GM19324 (cell line): ENCODE results near the gene NT5C3B.

Experiments
- ATAC-seq: cut with Tn5 transposase; IDR thresholded peaks from one replicate; pipeline ENCODE4 v1.9.1; 2021; ENCODE audit warnings: mild to moderate bottlenecking, moderate library complexity; ENCODE audit not compliant: unreplicated experiment, low FRiP score

Gene NT5C3B

DNA sequence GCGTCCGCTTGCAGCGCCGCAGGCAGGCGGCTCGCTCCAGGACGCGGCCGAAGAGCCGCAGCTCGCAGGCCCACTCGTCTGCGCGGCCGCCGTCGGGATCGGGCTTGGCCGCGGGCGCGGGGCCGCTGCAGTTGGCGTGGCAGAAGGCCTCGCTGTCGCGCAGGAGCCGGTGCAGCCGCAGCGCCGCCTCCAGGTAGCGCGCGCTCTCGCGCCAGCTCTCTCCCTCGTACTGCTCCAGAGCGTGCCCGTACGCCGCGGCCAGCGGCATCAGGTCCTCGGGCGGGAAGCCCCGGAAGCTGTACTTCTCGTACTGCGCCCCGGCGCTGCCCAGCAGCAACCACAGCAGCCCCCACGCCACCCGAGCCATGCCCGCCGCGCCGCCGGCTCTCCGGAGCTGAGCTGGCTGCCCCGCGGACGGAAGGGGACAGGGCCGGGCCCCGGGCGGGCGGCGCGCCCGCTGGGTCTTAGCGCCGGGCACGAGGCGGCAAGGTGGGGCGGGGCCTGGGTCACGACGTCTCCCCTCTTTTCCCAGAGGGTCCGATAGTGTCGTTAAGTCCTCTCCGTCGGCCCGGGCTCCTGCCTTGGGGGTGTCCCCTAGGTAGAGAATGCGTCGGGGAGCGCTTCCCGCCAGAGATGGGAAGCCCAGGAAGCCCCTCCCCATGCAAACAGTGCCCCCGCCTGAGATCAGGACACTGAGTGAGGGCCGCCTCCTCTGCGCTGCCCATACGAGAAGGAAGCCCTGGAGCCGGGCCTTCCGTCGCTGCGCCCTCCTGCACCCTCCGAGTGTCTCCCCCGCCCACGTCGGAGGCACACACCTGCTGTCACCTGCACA, 24.3 kb downstream of the NT5C3B start, which contains the start of gene P3H4:
Gene P3H4, minus strand, starts transcription at position 401 of the 832 bp plus-strand sequence. Its CDS starts 34 bp downstream, at position 367.
- peak; percentile 48 for ATAC-seq

DNA sequence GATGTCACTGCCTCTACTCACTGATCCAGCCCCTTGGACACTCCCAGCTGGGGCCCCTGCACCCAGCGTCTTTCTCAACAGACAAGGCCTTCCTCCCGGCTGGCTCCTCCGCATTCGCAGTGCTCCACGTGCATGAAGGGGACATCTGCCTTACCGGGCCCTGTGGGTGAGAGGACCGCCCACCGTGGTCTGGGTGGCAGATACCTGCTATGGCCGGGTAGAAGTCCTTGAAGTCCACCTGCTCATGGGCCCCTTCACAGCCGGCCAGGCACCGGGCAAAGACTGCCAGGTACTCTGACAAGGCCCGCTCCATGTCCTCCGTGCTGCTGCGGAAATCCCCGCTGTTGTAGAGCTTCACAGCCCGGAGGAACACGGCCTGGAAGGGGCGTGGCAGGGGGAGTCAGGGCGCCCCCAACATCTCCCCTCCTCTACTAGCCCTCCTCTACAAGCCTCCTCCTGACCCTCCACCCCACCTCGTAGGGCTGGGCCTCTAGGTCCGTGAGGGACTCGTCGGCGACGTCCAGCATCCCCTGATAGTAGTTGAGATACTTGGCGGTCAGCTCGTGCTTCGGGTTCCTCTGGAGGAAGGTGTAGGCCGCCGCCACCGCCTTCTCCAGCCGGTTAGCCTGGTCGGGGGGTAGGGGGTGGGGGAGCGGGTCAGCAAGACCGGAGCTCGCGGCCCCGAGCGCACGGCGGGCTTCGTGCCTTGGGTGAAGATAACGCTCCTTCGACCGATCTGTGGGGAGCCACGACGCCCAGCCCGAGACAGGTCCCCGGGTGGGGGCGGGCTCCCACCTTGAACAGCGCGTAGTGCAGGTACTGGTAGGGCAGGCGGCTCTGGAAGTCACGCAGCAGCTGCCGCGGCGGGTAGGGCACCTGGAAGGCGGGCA, 25.1 kb downstream of the NT5C3B start:
- peak; percentile 10 for ATAC-seq

DNA sequence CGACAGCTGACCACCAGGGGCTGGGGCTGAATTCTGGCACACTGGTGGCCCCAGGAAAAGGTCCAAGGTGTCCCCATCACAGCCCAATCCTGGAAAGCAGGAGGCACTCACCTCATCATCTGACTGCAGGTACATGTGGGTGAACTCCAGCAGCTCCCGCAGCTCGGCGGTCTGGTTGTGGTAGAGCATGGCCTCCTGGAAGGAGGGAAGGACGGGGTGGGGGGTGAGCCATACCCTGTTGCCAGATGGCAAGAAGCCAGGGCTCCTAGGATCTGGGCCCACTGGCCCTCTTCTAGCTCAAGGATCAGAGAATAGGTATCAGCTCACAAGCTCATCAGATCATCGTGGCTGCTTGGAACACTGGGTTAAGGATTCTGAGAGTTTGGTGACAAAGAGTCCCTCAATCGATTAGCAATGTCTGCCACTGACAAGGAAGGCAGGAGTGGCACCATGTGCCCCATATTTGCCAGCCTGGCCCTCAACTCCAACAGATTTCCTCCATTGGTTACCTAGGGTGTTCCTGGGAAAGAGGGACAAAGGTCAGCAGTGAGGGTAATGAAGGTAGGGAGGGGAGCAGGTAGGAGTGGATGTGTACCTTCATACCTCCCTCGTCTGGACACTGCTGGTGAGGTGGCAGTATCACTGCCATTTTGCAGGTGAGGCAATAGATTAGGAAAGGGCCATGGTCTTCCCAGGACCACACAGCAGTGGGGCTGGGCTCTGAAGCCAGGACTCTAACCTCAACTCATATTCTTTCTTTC, 29.2 kb downstream of the NT5C3B start:
- no peak for ATAC-seq

DNA sequence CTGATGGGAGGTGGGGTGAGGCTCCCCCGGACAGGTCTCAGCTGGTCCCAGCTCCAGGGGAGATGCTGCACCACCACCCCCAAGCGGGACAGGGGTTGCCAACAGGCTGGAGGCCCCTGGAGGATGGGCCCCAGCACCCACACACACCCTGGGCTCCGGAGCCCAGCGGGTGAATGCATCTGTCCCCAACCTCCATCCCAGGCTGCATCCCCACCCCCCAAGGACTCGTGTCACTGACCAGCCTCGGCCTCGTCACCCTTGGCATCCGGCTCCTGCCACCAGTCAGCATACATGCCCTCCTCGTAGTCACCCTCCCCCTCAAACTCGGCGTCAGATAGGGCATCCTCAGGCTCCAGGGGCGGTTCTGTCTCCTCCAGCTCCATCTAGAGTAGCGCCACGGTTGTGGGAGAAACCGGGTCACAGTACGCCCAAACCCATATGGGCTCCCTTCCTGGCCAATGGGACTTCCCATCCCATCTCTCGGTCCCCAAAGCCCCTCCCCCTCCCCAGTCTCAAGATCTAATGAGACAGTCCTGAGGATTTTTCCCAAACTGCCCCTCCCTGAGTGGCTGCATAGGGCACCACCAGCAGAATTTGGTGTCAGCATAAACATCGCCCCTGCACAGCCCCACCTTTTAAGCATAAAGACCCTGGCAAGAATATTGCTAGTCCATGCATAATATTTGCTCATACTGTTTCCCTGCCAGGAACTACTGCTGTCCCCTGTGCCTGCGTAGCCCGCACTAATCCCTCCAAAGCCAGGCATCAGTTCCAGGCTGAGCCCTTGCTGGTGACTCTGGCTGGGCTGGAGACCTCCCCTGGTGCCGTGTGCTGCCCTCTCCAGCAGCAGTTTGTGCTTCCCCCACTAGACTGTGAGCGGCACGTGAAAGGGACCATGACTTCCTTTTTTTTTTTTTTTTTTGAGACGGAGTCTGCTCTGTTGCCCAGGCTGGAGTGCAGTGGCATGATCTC, 32.7 kb downstream of the NT5C3B start:
- ATAC-seq, result no peak

DNA sequence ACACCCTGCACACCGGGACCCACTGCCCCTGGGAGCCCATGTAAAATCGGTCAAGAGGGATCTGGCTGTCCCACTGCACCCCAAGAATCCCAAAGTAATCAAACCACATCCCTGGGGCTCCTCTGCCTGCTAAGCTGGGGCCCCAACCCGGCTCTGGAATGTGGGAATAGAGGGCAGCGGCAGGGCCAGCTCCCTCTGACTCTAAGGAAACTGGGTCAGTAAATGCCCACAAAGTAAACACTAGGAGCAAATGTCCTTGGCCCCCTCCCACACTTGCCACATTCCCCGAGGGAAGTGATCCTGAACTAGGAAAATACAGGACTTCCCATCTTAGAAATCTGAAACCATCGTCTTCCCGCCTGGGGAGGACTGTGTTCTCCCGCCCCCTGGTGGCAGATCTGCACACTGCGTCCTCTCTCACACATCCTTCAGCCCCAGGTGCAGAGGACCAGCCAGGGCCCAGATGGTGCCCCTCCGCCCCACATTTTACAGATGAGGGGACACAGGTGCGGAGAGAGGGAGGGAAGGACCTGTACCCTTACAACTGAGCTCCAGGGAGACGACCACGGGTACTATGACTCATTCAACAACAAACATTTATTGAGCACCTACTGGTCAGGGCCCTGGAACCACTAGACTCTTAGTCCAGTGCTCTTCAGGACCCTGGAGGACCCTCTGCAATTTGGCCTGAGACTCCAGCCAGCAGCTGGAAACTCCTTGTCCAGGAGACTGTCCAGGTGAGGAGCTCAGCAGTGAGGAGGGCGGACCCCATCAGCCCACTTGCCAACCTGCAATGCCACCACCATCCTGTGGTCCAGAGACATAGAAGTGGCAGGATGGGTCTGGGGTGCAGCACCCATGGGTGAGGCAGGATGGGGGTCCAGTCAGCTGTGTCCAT, 34.4 kb downstream of the NT5C3B start:
- ATAC-seq, result no peak

DNA sequence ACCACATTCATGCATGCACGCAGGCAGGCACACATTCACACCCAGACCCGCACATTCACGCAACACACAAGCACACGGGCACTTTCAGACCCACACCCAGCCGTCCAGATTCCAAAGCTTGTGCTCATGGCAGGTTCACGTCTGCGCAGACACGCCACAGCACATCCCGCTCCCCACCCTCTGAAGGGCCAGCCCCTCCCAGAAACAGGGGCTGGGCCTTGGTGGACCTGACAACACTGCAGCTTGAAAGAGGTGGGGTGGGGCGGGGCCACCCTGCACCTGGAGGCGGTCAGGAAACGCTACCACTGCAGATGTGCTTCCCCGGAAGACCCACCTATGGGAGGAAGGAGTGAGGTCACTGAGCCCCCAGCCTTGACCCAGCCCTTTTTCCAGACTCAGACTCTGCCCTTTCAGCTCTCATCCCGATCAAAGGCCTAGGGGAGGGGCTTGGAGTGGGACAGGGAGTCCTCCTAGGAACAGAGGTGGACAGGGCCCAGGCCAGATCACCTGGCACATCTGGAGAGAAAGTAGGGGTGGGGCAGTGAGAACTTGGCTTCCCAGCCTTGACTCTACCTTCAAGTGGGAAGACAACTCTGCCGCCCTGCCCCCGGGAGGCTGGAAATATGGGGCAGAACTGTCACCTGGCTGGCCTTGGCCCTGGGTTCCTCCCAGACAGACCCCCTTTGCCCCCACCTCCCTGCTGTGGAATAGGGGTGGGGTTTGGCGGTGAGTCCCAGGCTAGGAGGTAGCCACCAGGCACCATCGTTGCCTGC, 35.2 kb downstream of the NT5C3B start:
- ATAC-seq, result no peak

DNA sequence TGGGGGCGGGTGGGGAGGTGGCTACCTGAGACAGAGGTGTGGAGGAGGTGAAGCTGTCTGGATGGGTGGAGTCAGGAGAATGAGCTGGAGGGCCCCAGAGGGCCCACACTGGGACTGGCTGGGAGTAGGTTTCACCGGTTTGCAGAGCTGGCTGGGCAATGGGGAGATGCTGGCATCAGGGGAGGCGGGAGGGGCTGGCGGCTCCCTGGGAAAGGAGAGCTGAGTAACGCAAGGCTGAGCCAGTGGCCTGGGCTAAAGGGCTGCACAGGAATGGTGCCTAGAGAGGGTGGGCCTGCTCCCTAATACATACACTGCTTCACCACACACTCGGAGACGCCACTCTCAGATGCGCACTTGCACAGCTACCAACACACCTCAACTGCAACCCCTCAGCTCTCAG, 36.7 kb downstream of the NT5C3B start:
- ATAC-seq, result no peak

DNA sequence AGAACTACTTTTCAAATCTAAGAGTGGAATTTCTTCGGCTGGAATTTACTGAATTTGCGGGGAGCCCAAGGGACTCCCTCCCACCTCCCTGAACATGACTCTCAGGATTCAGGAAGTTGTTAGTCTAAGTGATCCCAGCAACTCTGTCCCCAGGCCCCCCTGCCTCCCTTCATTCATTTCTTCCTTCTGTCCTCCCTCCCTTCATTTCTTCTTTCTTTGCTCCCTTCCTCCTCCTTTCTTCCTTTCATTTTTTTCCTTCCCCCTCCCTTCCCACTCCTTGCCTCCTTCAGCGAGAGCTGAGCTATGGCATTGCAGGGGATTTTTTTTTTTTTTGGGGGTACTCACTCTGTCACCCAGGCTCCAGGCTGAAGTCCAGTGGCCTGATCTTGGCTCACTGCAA, 38.7 kb downstream of the NT5C3B start:
- no peak for ATAC-seq

DNA sequence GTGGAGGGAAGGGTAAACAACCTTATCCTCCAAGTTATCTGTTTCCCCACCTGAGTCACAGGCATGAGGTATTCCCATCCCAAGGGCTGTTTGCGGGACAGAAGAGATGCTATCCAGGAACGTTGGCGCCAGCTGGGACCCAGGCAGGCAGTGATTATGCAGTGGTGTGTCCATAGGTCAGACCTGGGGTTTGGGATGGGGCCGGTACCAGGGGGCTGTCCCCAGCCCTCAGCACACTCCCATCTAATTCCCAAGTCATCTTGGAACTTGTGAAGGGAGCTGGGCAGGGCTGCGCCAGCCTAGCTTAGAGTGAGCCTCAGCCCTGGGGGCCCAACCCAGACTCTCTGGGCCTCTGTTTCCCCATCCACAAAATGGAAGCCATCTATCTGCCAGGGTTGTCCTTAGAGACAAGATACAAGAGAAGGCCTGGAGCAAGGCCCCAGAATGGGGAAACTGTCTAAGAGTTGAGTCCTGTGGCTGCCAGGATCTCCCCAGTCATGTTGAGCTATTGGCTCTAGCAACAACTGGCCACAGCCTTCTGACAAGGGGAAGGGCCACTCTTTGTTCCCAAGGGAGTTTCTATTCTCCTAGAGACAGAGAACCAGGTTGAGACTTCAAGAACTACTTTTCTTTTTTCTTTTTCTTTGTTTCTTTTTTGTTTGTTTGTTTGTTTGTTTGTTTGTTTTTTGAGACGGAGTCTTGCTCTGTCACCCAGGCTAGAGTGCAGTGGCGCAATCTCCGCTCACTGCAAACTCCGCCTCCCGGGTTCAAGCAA, 39.7 kb downstream of the NT5C3B start:
- no peak for ATAC-seq

DNA sequence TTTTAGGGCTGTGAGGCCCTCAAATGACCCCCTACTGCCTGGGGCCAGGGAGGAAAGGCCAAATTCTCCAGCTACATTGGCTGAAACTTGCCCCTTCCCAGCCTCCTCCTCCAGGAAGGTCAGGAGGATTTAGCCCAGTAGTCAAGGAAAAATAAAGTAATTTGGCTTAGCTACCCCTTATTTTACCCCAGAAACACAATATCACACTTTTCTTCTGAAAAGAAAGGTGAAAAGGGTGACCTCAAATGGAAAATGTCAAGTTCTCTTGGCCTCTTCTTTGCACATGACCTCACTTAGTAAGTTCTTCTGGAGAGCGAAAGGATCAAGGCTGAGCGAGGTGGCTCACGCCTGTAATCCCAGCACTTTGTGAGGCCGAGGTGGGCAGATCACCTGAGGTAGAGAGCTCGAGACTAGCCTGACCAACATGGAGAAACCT, 41.5 kb downstream of the NT5C3B start:
- ATAC-seq, result no peak

DNA sequence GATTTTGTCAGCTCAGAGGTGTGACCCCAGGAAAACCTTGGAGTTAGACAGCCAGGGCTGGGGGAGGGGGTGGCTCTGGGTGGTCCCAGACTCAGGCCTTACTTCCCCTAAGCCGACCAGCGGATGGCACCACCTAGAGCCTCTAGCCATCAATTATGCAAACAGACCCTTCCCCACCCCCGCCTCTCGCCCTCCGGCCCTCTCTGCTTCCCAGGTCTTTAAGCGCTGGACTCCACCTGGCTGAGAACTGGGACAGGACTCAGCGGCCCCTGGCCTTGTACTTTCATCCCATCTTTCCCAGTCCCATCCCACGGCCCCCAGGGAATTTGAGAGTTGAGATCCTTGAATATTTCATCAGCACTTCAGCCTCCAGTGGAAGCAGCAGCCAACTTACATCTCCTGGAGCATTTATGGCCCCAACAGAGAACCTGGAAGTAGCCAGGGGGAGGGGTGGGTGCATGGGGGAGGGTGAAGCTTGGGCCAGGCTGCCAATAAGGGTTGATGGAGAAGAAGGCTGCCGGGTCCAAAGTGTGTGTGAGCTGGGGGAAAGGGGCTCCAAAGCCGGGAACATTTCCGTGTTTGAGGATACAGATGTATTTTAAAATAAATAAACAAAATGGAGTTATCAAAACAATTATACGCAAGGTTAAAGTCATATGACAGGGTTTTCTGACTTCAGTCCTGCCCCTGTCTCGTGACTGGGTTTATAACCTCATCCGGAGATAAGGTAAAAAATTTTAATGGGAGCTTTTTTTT, 42.1 kb downstream of the NT5C3B start:
- ATAC-seq, result no peak

DNA sequence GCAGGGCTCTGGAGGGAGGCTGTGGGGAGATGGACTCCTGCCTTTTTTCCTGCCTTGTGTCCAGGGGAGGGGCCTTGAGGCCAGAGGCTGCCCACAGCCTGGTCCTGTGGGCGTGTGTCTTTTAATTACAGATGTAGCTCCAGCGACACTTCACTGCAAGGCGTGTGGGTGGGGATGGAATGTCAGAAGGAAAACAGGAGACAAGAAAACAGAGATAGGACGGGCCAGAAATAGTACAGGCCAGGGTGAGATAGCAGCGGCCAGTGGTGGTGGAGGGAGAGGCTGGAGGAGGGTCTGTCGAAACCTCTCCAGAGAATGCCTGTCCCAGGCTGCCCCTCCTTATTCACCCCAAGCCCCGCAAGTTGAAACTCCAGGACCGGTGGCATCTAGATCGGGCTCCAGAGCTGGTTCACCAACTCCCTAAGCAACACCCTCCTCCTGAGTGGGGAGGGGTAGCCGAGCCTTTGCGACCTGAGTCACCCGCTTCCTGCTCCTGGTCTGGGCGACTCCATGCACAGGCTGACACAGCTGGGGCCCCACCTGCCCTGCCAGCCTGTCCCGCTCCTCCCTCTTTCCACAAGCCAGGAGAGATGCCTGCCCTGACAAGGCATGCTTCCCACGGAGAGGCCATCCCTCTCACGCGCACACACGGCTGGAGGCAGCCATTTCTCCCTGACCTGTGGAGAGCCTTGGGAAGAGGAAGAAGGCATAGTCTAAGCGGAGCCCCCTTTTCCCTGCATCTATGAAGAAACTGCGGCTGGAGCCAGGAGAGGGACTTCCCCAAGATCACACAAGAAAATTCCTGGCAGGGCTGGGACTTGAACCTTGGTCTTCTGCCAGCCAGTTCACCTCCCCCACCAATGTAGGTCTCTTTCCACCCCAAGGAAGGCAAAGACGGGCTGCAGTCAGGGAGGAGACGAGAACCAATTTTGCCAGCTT, 42.9 kb downstream of the NT5C3B start:
- ATAC-seq, result no peak

DNA sequence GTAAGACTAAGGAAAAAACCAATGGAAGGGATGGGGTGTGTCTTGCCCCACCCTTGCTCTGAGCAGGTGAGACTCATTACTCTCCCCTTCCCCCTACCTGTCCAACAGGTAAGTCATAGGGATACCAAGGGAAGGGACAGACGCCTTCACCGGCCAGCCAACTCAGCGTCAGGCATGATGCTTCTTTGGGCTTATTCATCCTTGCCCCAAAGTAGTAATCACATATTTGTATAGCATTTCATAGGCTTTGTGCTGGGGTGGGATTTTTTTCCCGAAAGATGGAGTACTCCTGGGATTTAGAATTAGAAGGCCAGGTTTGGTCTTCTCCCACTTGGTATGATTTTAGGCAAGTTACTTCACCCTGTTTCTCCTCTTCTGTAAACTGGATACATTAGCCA, 49.0 kb downstream of the NT5C3B start:
- ATAC-seq, result no peak

DNA sequence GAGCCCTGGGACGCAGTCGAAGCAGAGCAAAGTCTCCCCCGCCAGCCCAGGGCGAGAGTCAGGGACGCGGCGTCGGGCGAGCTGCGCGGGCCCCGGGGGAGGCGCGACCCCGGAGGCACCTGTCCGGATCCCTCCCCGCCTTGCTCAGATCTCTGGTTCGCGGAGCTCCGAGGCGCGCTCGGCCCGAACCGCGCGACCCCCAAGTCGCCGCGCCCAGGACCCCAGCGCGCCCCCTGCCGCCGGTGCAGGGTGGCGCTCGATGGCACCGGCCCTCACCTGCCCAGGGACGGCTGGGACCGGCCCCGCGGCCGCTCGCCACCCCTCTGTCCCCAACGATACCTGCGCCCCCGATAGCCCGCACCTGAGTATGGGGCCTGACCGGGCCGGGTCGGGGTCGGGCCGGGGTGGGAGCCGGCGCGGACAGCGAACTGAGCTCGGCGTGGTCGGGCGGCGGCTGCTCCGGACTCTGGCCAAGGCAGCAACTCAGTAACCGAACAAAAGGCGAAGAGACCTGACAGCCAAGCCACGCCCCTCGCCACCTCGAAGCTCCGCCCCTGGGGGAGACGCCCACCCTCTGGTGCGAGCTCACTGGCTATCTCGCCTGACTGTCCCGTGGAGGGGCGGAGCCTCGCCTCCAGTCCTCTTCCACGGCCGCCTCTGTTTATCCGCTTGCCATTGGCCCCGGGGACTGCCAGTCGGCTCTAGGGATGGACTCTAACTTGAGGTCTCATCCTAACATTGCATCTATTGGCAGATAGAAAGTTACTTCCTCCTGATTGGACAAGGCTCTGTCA, 49.6 kb downstream of the NT5C3B start, which contains the start of gene JUP:
Gene JUP, minus strand, starts transcription at position 485 of the 794 bp plus-strand sequence. CDS start 14,857 bp downstream, outside the sequence.
- ATAC-seq, result no peak
